ENCODE results near the gene SEC23IP.

GRCh38 chr10:119853574-119853973, 39.0 kb upstream of the SEC23IP start:
- TF ChIP-seq NFIC (IDR thresholded peaks at IDR 0.05): no peak
- no peak for TF ChIP-seq YY1 (IDR thresholded peaks at IDR 0.05; ENCODE audit: low read depth)
- no peak for TF ChIP-seq EP300 (IDR thresholded peaks at IDR 0.05; ENCODE audit: borderline replicate concordance)
- TF ChIP-seq MAX (IDR thresholded peaks at IDR 0.05): no peak
- no peak for TF ChIP-seq CEBPB (IDR thresholded peaks at IDR 0.05)
- TF ChIP-seq EGR1 (IDR thresholded peaks at IDR 0.05): no peak
- no peak for TF ChIP-seq FOXM1 (IDR thresholded peaks at IDR 0.05; ENCODE audit: borderline replicate concordance, low read depth)
- TF ChIP-seq REST (IDR thresholded peaks at IDR 0.05; ENCODE audit: low read depth): no peak
- TF ChIP-seq RAD21 (IDR thresholded peaks at IDR 0.05; ENCODE audit: low read depth): no peak
- TF ChIP-seq TAF1 (IDR thresholded peaks at IDR 0.05; ENCODE audit: low read depth): no peak
- TF ChIP-seq CREB1 (IDR thresholded peaks at IDR 0.05; ENCODE audit: low read depth): no peak
- TF ChIP-seq TEAD4 (IDR thresholded peaks at IDR 0.05): no peak
